CD8-positive, alpha-beta memory T cell (primary cell): Measurements from ENCODE around the gene PRR13. TPM values are rescaled to one million over a fixed set of nuclear protein-coding genes. Genes with fewer than 3 reads are reported as not detected.
"Not testable (repeated sequence)": the region's sequence is repeated elsewhere in the genome, so short reads cannot be mapped to it uniquely, and the experiment has no call there.

ENCODE experiments used
- CTCF ChIA-PET: fragments of 350-600 bp; sonication (Branson Sonifier 250); formaldehyde crosslinking; loops from one replicate; lab custom pipeline; 2021; ENCODE audit warnings: antibody characterized with exemption; lab: Charles Lee
- POLR2A ChIA-PET: fragments of 350-600 bp; sonication (Branson Sonifier 250); formaldehyde crosslinking; loops from one replicate; lab custom pipeline; 2021; ENCODE audit warnings: antibody characterized with exemption; lab: Charles Lee
- DNase-seq, 5 donors: peaks; one replicate each; pipeline versions ENCODE4 v3.0.0 to v3.0.0-alpha.2; 2020 to 2022; ENCODE audit warnings: mixed read lengths in 1 of 5
- H3K27ac ChIP-seq: one replicate; pipeline ENCODE4 v1.7.0; 2013; ENCODE audit warnings: low read depth, mild to moderate bottlenecking, low read length, moderate library complexity
- H3K27me3 ChIP-seq: 2 replicates; pipeline ENCODE4 v1.7.0; 2013; ENCODE audit warnings: low read length, mild to moderate bottlenecking; ENCODE audit not compliant: insufficient read depth, poor library complexity, severe bottlenecking
- H3K36me3 ChIP-seq: 2 replicates; pipeline ENCODE4 v1.7.0; 2013; ENCODE audit warnings: mild to moderate bottlenecking, low read length, moderate library complexity; ENCODE audit not compliant: insufficient read depth
- H3K4me1 ChIP-seq: 2 replicates; pipeline ENCODE4 v1.7.0; 2013; ENCODE audit warnings: mild to moderate bottlenecking, low read length, moderate library complexity; ENCODE audit not compliant: insufficient read depth
- H3K4me3 ChIP-seq: 2 replicates; pipeline ENCODE4 v1.7.0; 2013; ENCODE audit warnings: mild to moderate bottlenecking, low read length
- H3K9me3 ChIP-seq: 2 replicates; pipeline ENCODE4 v1.7.0; 2013; ENCODE audit warnings: mild to moderate bottlenecking, low read length
- H3K27ac Mint-ChIP-seq, 8 donors: one replicate each; pipeline ENCODE4 v1.8.0; 2020 to 2021; ENCODE audit warnings: mixed read lengths in 8 of 8, mild to moderate bottlenecking in 6 of 8, inconsistent platforms in 3 of 8, moderate library complexity in 3 of 8
- H3K27me3 Mint-ChIP-seq, 2 donors: one replicate each; pipeline ENCODE4 v1.8.0; 2020 to 2021; ENCODE audit warnings: mixed read lengths in 2 of 2, mild to moderate bottlenecking in 1 of 2, moderate library complexity in 1 of 2
- H3K36me3 Mint-ChIP-seq, 3 donors: one replicate each; pipeline ENCODE4 v1.8.0; 2020 to 2021; ENCODE audit warnings: mixed read lengths in 3 of 3, inconsistent platforms in 1 of 3, mild to moderate bottlenecking in 1 of 3
- H3K4me1 Mint-ChIP-seq, 3 donors: one replicate each; pipeline ENCODE4 v1.8.0; 2020 to 2021; ENCODE audit warnings: mixed read lengths in 3 of 3, inconsistent platforms in 1 of 3, mild to moderate bottlenecking in 1 of 3
- H3K4me3 Mint-ChIP-seq, 7 donors: one replicate each; pipeline ENCODE4 v1.8.0; 2020 to 2021; ENCODE audit warnings: mixed read lengths in 7 of 7, mild to moderate bottlenecking in 6 of 7, moderate library complexity in 4 of 7, inconsistent platforms in 2 of 7
- H3K9me3 Mint-ChIP-seq, 5 donors: one replicate each; pipeline ENCODE4 v1.8.0; 2020 to 2022; ENCODE audit warnings: mixed read lengths in 5 of 5, mild to moderate bottlenecking in 3 of 5, moderate library complexity in 2 of 5, inconsistent platforms in 1 of 5
- polyA plus RNA-seq: library from polyadenylated mRNA; unstranded; fragments of 300-500 nt; fragmentation: Illumina TruSeq; gene quantifications from one replicate; pipeline ENCODE4 v1.2.3, GENCODE V29; 2021
- total RNA-seq, 2 experiments: library from RNA; stranded (reverse); gene quantifications; one replicate each; pipeline ENCODE4 v1.2.3, GENCODE V29; 2021

The PRR13 gene
- total and polyA plus RNA-seq, 3 experiments from 2014 or later = 234 to 602 (median 236) TPM

DNA sequence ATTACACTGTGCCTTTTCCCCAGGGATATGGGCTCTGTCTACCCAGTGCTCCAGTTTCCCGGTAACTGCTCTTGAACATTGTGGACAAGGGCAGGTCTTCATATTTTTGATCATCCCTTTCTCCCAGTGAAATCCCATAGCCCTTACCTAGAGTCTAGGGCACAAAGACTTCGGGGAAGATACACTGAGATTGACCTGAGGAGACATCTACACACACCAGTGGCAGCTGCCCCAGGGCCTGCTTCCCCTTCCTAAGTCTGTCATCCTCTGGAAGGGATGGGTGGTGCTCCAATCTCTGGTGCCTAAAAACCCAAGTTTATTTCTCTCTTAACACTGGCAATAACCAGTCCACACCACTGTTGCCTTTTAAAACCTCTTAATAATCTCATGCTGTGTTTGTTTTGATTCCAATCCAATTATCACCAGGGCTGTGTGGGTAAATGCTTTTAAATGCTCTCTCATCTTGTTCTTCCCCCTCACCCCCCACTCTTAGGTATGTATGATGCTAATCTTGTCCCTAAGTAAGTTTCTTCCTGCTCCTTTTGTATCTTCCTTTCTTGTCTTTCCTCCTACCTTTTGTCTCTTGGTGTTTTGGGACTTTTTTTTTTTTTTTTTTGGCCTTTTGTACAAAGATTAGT, 25.7 kb upstream of the PRR13 start:
- Mint-ChIP-seq H3K4me1 (peaks cover 18 to 32% (median 26%) of the 10 kb centered on the region in 3 donors), H3K27ac (peak overlapping the region in 7 of 8 donors; percentile 17 to 93 (median 70)), H3K36me3 (peaks cover 2 to 32% (median 8%) of the 10 kb centered on the region in 3 donors)
- peaks cover 17% of the 10 kb centered on the region for H3K36me3 ChIP-seq
- CTCF ChIA-PET = interaction anchor here (2.4 kb wide), 1 partner anchor 71 kb away, joined by 6 read pairs; no protein-coding TSS in a partner anchor
- H3K4me1 ChIP-seq, H3K4me3 ChIP-seq, POLR2A ChIA-PET, H3K27me3 Mint-ChIP-seq, H3K9me3 ChIP-seq, H3K27me3 ChIP-seq, DNase-seq, H3K9me3 Mint-ChIP-seq, H3K4me3 Mint-ChIP-seq, H3K27ac ChIP-seq: not testable (repeated sequence)

DNA sequence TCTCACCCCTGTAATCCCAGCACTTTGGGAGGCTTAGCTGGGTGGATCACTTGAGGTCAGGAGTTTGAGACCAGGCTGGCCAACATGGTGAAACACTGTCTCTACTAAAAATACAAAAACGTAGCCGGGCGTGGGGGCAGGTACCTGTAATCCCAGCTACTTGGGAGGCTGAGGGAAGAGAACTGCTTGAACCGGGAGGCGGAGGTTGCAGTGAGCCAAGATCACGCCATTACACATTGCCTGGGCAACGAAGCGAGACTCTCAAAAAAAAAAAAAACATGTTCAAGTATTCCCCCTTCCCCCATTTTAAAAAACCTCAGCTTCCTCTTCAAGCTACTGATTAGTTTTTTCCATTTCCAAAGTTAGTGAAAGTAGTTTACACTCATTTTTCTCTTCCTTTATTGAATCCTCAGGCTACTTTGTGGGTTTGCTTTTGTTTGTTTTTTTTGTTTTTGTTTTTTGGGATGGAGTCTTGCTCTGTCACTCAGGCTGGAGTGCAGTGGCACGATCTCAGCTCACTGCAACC, 24.2 kb upstream of the PRR13 start:
- peaks cover 18 to 29% (median 23%) of the 10 kb centered on the region in 3 donors for H3K4me1 Mint-ChIP-seq

DNA sequence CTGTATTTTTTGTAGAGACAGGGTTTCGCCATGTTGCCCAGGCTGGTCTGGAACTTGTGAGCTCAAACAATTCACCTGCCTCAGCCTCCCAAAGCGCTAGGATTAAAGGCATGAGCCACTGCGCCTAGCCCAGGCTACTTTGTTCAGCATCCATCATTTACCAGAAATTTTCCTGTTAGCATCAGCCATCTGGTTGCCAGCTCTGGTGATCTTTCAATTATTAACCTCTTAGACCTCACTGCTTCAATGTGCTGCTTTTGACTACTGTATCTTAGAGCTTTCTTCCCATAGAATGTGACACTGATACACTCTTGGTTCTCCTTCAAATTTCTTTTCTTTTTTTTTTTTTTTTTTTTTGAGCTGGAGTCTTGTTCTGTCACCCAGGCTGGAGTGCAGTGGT, 23.3 kb upstream of the PRR13 start:
- POLR2A ChIA-PET = interaction anchor here (0.6 to 0.7 kb wide), 5 partner anchors 17 to 73 kb away, joined by 3 to 6 read pairs (median 4); no protein-coding TSS in a partner anchor
- Mint-ChIP-seq H3K4me1 (peaks cover 10 to 21% (median 14%) of the 10 kb centered on the region in 3 donors), H3K4me3 (no peak overlapping the region)

More for the DNA sequence above, 24.2 kb upstream of the PRR13 start:
- not testable (repeated sequence) for H3K36me3 ChIP-seq, H3K4me3 Mint-ChIP-seq, H3K9me3 Mint-ChIP-seq, H3K4me1 ChIP-seq, H3K27me3 ChIP-seq, H3K4me3 ChIP-seq, H3K27me3 Mint-ChIP-seq, H3K27ac ChIP-seq, H3K9me3 ChIP-seq
- Mint-ChIP-seq H3K27ac (peak overlapping the region in 1 of 8 donors; percentile 18), H3K36me3 (peaks cover 0 to 17% (median 0%) of the 10 kb centered on the region in 3 donors)
- CTCF ChIA-PET = interaction anchor here (1.0 to 2.7 kb wide), 8 partner anchors 35 to 96 kb away, joined by 3 to 21 read pairs (median 4); partner anchors contain the start of gene AAAS
- POLR2A ChIA-PET = interaction anchor here (0.6 kb wide), 2 partner anchors 59 to 92 kb away, joined by 3 read pairs; no protein-coding TSS in a partner anchor
- peak in 1 of 5 donors; percentile 1 for DNase-seq

DNA sequence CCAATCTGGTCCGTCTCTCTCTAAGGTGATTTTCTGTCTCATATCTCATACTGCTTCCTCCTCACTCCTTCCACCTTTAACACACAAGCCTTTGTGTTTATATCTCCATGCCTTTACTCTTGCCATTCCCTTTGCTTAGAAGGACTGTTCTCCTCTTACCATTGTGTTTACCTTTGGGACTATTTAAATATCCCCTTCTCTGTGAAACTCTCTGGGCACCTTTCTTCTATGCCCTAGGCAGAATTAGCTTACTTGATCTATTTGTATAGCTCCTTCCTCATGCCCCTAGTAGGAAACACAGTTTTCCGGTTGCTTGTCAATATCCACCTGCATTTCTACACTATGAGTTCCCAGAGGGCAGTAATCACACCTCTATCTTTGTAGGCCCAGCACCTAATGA, 21.8 kb upstream of the PRR13 start:
- Histone ChIP-seq H3K36me3 (no peaks in the 10 kb centered on the region), H3K4me3 (no peak overlapping the region), H3K27me3 (no peaks in the 10 kb centered on the region), H3K27ac (no peak overlapping the region), H3K9me3 (no peaks in the 10 kb centered on the region), H3K4me1 (peaks cover 4% of the 10 kb centered on the region)
- Mint-ChIP-seq H3K36me3 (no peaks in the 10 kb centered on the region), H3K4me3 (peak overlapping the region in 1 of 7 donors; percentile 0), H3K27ac (peak overlapping the region in 1 of 8 donors; percentile 40), H3K27me3 (no peaks in the 10 kb centered on the region), H3K9me3 (no peaks in the 10 kb centered on the region), H3K4me1 (peaks cover 8 to 17% (median 11%) of the 10 kb centered on the region in 3 donors)
- ChIA-PET POLR2A (no interaction called here), CTCF (interaction anchor here (1.1 to 7.1 kb wide), 6 partner anchors 10 to 98 kb away, joined by 3 to 121 read pairs (median 18); partner anchors contain the start of genes AAAS and NPFF)
- DNase-seq = no peak

More for the DNA sequence above, 23.3 kb upstream of the PRR13 start:
- peaks cover 4% of the 10 kb centered on the region for H3K4me1 ChIP-seq
- H3K27ac Mint-ChIP-seq = no peak overlapping the region
- H3K36me3 Mint-ChIP-seq = peaks cover 0 to 9% (median 0%) of the 10 kb centered on the region in 3 donors
- no peak overlapping the region for H3K4me3 ChIP-seq
- no peak overlapping the region for H3K27ac ChIP-seq
- no peaks in the 10 kb centered on the region for H3K27me3 Mint-ChIP-seq
- H3K27me3 ChIP-seq = no peaks in the 10 kb centered on the region
- no peaks in the 10 kb centered on the region for H3K36me3 ChIP-seq
- CTCF ChIA-PET = interaction anchor here (0.7 to 2.7 kb wide), 9 partner anchors 17 to 97 kb away, joined by 3 to 21 read pairs (median 4); partner anchors contain the start of gene AAAS
- no peak for DNase-seq
- no peaks in the 10 kb centered on the region for H3K9me3 ChIP-seq
- H3K9me3 Mint-ChIP-seq = no peaks in the 10 kb centered on the region

DNA sequence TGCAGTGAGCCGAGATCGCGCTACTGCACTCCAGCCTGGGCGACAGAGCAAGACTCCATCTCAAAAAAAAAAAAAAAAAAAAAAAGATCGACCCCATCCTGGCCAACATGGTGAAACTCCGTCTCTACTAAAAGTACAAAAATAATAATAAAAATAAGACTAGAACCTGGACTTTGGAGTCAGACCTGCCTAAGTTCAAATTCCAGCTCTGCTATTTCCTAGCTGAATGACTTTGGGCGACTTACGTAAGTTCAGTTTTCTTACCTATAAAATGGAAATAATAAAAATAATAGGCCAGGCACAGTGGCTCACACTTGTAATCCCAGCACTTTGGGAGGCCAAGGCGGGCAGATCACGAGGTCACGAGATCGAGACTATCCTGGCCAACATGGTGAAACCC, 19.3 kb upstream of the PRR13 start:
- not testable (repeated sequence) for H3K36me3 Mint-ChIP-seq, H3K4me1 ChIP-seq, H3K9me3 Mint-ChIP-seq, H3K36me3 ChIP-seq, H3K27me3 Mint-ChIP-seq, H3K4me3 Mint-ChIP-seq, H3K27me3 ChIP-seq, H3K27ac ChIP-seq, DNase-seq, H3K27ac Mint-ChIP-seq, H3K9me3 ChIP-seq, H3K4me3 ChIP-seq
- ChIA-PET POLR2A (interaction anchor here (0.6 to 1.8 kb wide), 5 partner anchors 86 to 416 kb away, joined by 3 to 9 read pairs (median 5); partner anchors contain the start of genes AAAS and SP7), CTCF (interaction anchor here (0.7 to 7.1 kb wide), 13 partner anchors 14 to 357 kb away, joined by 3 to 121 read pairs (median 6); partner anchors contain the start of genes NPFF and SP1)
- H3K4me1 Mint-ChIP-seq = peaks cover 8 to 13% (median 11%) of the 10 kb centered on the region in 3 donors

DNA sequence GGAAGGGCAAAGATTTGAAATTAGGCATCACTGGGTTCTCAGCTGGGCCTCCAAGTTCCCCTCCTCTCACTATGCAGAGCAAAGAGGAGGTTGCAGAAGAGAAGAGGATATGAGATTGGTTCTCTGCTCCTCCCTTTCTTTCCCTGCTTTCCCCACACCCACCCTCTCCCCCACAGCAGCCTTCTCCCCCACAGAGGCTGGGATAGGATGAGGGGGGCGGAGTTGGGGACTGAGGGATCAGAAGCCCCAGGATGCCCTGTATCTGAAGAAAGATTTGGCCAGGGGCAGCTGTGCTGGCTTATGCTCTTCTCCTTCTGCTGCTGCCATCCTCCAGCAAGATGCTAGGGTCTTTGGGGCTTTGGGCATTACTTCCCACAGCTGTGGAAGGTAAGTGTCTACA, 17.9 kb upstream of the PRR13 start, which contains the start of gene AMHR2:
Gene AMHR2 (plus strand): TSS at position 259 of the 400 bp plus-strand sequence. CDS start 80 bp downstream, at position 339.
- H3K4me3 ChIP-seq = no peak within 1 kb of the TSS
- H3K36me3 Mint-ChIP-seq = no peaks in the 10 kb centered on the region
- DNase-seq = no peak
- H3K4me3 Mint-ChIP-seq = no peak within 1 kb of the TSS
- peak within 1 kb of the TSS; percentile 81 for H3K27ac ChIP-seq
- no peaks in the 10 kb centered on the region for H3K9me3 ChIP-seq
- H3K9me3 Mint-ChIP-seq = no peaks in the 10 kb centered on the region
- ChIA-PET POLR2A (no interaction called here), CTCF (interaction anchor here (0.9 to 7.1 kb wide), 5 partner anchors 9 to 85 kb away, joined by 3 to 121 read pairs (median 7); partner anchors contain the start of gene NPFF)
- H3K27me3 ChIP-seq = no peaks in the 10 kb centered on the region
- H3K27me3 Mint-ChIP-seq = no peaks in the 10 kb centered on the region
- H3K4me1 ChIP-seq = peaks cover 4% of the 10 kb centered on the region
- peaks cover 5 to 9% (median 6%) of the 10 kb centered on the region in 3 donors for H3K4me1 Mint-ChIP-seq
- H3K27ac Mint-ChIP-seq = no peak within 1 kb of the TSS
- H3K36me3 ChIP-seq = no peaks in the 10 kb centered on the region

DNA sequence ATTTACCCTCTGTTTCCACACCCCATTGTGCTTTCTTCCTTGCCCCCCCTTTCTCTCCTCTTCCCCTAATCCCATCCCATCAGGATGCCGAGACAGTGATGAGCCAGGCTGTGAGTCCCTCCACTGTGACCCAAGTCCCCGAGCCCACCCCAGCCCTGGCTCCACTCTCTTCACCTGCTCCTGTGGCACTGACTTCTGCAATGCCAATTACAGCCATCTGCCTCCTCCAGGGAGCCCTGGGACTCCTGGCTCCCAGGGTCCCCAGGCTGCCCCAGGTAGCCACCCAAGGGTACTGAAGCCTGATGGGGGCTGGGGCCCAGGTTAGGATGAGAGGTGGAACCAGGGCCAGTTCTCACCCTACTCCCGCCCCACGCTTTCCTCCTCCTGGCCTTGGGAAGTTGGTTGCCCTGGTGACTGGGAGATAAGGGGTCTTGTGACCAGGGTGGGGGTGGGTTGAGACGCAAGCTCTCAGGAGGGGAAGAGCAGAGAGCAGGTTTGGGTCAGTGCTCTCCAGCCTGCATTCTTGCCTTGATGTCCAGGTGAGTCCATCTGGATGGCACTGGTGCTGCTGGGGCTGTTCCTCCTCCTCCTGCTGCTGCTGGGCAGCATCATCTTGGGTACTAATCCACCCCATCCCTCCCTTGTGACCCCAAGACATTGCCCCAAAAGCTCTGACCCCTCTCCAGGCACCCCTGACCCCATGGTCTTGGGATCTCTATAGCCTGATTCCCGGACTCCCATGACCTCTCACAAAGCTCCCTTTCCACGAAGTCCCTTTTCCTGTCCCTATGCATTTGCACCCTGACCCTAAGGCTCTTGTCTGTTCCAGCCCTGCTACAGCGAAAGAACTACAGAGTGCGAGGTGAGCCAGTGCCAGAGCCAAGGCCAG, 16.7 kb upstream of the PRR13 start:
- H3K9me3 ChIP-seq = no peaks in the 10 kb centered on the region
- peaks cover 5 to 6% (median 5%) of the 10 kb centered on the region in 3 donors for H3K4me1 Mint-ChIP-seq
- no peaks in the 10 kb centered on the region for H3K27me3 Mint-ChIP-seq
- H3K36me3 ChIP-seq = no peaks in the 10 kb centered on the region
- H3K27ac Mint-ChIP-seq = no peak overlapping the region
- H3K36me3 Mint-ChIP-seq = no peaks in the 10 kb centered on the region
- ChIA-PET CTCF (interaction anchor here (1.3 to 7.1 kb wide), 3 partner anchors 73 to 104 kb away, joined by 4 to 121 read pairs (median 7); partner anchors contain the start of gene AAAS), POLR2A (interaction anchor here (0.5 to 0.9 kb wide), 2 partner anchors 33 to 77 kb away, joined by 3 to 5 read pairs; no protein-coding TSS in a partner anchor)
- peak overlapping the region; percentile 81 for H3K27ac ChIP-seq
- no peaks in the 10 kb centered on the region for H3K27me3 ChIP-seq
- H3K4me1 ChIP-seq = peaks cover 4% of the 10 kb centered on the region
- no peak overlapping the region for H3K4me3 Mint-ChIP-seq
- DNase-seq = no peak
- H3K9me3 Mint-ChIP-seq = no peaks in the 10 kb centered on the region
- no peak overlapping the region for H3K4me3 ChIP-seq
